GM12878 (cell line): ENCODE data around the gene ARHGAP15.

ENCODE experiments used
- EED ChIP-seq: sonication (generic); IDR thresholded peaks from 2 replicates; pipeline ENCODE4 v1.6.1; 2016; ENCODE audit warnings: antibody characterized with exemption, low read depth
- EP300 ChIP-seq, 2 experiments: fragments of 150-350 bp in 1 of 2; IDR thresholded peaks; 2 replicates each; pipeline ENCODE4 v1.6.1; 2011 to 2012; ENCODE audit warnings: low read depth in 2 of 2, low read length in 2 of 2, borderline replicate concordance in 1 of 2, improper control_type of control experiment in 1 of 2, inconsistent platforms in 1 of 2; ENCODE audit not compliant: control insufficient read depth in 1 of 2
- IKZF1 ChIP-seq: fragments of 450-650 bp; conservative IDR thresholded peaks from 2 replicates; pipeline ENCODE4 v1.6.1; 2017; ENCODE audit warnings: antibody characterized with exemption, mild to moderate bottlenecking
- POLR2AphosphoS5 ChIP-seq: IDR thresholded peaks from 2 replicates; pipeline ENCODE4 v1.6.1; 2011; ENCODE audit warnings: mild to moderate bottlenecking, low read length, inconsistent platforms
- SMC3 ChIP-seq: IDR thresholded peaks from 2 replicates; pipeline ENCODE4 v1.6.1; 2011; ENCODE audit warnings: low read length, improper control_type of control experiment, borderline replicate concordance
- SPI1 ChIP-seq: IDR thresholded peaks from 2 replicates; pipeline ENCODE4 v1.6.1; 2011; ENCODE audit warnings: low read depth, mild to moderate bottlenecking, low read length, moderate library complexity, borderline replicate concordance; ENCODE audit not compliant: insufficient read depth

- TF ChIP-seq POLR2AphosphoS5, result no peak
- TF ChIP-seq SMC3, result no peak
- no peak for TF ChIP-seq IKZF1
- TF ChIP-seq EED, result no peak
- no peak for TF ChIP-seq EP300 (IDR thresholded peaks at IDR 0.05; ENCODE audit: borderline replicate concordance in 1 of 2, control insufficient read depth in 1 of 2, low read depth in 2 of 2, low read length in 2 of 2)
- no peak for TF ChIP-seq SPI1
Observed at GRCh38 chr2:143246815-143247744, 117.9 kb downstream of the ARHGAP15 start.
